NCI-H1417 treated with DMSO at 0.1 percent for 48 hours (cell line): Measurements from ENCODE around the gene CRADD.
"Not testable (repeated sequence)": the region's sequence is repeated elsewhere in the genome, so short reads cannot be mapped to it uniquely, and the experiment has no call there.

Experiments
- DNase-seq: peaks from one replicate; lab custom pipeline; 2025; lab: John Stamatoyannopoulos, UW

Gene CRADD

DNA sequence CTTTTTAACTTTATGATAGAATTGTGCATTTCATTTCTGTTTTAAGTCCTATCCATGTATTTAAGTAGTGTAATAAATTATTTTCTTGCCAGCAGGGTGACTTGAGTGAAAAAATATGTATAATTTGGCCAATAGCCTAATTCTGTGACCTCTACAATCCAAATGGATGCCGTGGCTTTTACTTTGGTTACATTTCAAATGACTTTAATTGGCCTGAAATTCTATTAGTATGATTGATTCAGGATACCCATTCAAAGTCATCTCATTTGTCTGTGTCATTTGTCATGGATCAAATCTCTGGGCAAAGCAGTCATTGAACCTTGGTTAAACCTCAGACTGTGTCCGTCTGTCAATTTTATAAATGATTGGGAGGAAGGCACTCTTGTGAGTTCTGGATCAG lies 29.6 kb downstream of the CRADD start:
- no peak for DNase-seq

DNA sequence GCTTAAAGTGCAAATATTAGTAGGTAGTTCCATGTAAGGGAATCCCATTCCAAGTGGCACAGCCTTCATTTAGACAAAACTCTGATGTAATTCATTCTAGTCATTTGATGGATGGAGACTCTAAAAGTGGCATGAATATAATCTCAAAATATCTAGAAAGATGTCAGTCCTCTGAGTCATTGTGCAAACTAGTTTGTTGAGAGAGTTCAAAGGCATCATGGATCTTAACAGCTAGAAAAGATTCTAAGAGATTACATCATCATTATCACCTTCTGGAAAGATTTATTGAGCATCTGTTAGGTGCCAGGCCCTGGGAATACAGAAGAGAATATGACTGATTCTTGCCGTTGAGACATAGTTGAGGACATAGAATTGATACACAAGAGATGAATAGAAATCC lies 30.7 kb downstream of the CRADD start:
- DNase-seq: no peak

DNA sequence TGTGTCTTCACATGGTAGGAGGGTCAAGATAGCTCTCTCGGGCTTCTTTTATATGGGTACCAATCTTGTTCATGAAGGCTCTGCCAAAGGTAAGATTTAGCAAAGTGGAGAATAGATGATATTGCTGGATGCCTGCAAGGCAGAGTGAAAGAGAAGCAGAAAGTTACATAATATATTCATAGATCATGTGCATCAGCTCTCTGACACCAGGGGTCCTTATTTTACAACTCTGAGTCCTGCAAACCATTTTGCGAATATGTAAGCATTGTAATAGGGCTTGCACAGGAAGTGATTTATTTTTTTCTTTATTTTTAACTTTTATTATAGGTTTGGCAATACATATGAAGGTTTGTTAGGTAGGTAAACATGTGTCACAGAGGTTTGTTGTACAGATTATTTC lies 31.8 kb downstream of the CRADD start:
- DNase-seq: no peak

DNA sequence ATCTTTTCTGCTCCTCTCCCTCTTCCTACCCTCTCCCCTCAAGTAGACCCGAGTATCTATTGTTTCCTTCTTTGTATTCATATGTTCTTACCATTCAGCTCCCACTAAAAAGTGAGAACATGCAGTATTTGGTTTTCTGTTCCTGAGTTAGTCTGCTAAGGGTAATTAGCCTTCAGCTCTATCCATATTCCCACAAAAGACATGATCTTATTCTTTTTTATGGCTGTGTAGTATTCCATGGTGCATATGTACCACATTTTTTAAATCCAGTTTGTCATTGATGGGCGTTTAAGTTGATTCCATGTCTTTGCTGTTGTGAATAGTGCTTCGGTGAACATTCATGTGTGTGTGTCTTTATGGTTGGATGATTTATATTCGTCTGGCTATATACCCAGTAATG lies 32.2 kb downstream of the CRADD start:
- no peak for DNase-seq

DNA sequence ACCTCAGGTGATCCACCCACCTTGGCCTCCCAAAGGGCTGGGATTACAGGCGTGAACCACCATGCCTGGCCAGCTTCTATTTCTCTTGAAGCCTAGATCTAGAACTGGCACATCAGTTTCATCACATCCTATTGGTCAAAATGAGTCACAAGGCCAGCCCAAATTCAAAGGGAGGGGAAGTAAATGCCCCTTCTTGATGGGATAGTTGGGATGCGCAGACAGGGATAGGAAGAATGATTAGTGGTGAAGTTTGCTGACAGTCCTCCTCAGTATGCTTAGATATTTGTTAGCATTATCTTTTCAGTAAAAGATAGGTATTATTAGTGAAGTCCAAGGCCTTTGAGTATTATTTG lies 33.4 kb downstream of the CRADD start:
- DNase-seq: no peak

DNA sequence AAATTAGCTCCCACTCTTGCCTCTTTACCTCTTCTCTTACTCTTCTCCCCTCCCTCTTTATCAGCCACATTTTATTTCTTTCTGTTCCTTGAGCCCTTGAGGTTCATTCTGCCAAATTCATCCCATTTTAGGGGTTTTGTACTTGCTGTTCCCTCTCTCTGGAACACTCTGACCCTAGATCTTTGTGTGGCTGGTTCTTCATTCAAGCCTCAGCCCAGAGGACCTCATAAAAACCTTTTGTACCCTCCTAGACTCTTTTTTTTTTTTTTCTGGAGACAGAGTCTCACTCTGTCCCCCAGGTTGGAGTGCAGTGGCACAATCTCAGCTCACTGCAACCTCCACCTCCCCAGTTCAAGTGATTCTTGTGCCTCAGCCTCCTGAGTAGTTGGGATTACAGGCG lies 34.3 kb downstream of the CRADD start:
- not testable (repeated sequence) for DNase-seq

DNA sequence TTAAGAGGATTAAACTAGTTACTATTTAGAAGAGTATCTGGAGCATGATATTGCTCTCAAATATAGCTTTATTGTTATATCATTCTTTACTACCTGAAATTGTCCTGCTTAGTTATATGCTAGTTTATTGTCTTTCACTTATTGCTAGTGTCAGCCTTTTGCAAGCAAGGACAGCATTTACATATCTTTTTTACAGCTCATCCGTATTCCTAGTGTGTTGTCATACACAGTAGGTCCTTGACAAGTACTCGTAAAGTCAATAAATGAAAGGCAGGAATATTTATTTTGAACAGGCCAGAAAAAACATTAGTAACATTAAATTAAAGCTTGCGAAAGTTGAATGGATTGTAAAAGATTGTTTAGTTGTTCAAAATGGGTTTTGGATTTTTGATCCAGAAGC lies 35.0 kb downstream of the CRADD start:
- no peak for DNase-seq

DNA sequence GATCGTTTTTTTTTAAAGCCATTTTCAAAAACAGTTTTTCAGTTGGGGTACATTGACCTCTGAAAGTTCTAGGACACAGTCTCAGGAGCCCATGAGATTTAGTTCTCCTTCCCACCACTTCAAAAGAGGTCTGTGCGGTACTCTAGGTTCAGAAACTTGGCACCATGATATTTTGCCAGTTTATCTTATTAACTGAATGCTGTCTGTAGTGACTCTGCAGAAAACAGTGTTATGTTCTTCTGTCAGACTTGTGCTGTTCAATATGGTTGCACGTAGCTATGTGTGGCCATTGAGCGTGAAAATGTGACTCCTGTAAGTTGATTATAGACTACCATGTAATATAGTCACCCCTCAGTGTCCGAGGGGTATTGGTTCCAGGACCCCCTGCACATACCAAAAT lies 35.9 kb downstream of the CRADD start:
- DNase-seq: no peak

DNA sequence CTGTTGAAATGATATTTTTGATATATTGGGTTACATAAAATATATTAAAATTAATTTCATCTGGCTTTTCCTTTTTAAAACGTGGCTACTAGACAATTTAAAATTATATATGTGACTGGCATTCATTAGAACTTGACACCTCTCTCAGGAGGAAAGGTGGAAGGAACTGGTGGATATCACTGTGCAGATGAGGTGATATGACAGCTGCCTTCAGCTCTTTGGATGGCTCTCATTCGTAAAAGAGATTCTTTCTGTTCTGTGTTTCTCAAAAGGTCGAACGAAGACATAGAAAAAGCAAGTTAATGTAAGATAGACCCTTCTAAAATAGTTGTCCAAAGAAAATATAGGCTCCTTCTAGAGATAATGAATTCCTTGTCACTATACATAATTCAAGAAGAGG lies 36.6 kb downstream of the CRADD start:
- DNase-seq: no peak

DNA sequence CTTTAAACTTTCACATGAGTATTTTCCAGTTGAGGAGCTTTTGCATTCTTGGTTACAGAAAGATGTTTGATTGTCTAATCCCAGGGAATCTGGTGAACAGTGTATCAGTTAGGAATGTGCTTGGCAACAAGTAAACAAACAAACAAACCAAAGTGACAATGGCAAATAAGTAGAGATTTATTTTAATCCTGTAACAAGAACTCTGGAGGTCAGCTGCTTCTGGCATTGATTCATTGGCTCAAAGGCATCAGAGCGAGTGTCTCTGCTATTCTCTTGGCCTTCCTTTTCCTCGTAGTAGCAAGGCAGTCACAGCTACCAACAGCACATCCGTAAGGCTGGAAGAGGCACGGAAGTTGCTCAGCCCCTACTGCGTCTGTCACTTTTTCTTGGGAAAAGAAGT lies 37.2 kb downstream of the CRADD start:
- no peak for DNase-seq

DNA sequence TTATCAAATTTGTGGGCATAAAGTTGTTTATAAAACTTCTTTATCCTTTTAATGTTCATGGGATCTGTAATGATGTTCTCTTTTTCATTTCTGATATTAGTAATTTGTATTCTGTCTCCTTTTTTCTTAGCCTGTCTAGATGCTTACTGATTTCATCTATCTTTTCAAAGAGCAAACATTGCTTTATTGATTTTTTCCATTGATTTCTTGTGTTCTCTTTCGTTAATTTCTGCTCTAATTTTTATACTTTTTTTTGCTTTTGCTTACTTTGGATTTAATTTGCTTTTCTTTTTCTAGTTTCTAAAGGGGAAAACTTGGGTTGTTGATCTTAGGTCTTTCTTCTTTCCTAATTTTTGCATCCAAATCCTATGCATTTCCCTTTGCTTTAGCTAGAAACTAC lies 42.5 kb downstream of the CRADD start:
- no peak for DNase-seq

DNA sequence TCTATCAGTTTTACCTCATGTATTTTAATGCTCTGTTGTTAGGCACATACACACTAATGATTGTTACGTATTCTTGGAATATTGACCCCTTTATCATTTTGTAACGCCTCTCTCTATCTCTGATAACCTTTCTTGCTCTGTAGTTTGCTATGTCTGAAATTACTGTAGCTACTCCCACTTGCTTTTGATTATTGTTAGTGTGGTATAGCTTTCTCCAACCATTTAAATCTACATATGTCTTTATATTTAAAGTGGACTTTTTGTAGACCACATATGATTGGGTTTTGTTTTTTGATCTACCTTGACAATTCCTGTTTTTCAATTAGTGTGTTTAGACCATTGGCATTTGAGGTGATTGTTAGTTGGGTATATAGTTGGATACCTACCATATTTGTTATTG lies 43.4 kb downstream of the CRADD start:
- no peak for DNase-seq

DNA sequence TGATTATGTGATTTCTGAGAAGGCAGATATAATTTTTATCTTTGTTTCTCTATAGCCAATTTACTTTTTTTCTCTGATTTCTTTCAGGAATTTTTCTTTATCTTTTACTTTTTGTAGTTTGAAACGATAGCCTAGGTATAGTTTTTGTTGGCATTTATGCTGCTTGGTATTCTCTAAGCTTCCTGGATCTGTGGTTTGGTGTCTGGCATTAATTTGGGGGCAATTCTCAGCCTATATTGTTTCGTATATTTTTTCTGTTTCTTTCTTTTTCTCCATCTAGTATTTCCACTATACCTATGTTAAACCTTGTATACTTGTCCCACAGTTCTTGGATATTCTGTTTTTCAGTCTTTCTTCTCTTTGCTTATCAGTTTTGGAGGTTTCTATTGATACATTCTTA lies 45.0 kb downstream of the CRADD start:
- no peak for DNase-seq

DNA sequence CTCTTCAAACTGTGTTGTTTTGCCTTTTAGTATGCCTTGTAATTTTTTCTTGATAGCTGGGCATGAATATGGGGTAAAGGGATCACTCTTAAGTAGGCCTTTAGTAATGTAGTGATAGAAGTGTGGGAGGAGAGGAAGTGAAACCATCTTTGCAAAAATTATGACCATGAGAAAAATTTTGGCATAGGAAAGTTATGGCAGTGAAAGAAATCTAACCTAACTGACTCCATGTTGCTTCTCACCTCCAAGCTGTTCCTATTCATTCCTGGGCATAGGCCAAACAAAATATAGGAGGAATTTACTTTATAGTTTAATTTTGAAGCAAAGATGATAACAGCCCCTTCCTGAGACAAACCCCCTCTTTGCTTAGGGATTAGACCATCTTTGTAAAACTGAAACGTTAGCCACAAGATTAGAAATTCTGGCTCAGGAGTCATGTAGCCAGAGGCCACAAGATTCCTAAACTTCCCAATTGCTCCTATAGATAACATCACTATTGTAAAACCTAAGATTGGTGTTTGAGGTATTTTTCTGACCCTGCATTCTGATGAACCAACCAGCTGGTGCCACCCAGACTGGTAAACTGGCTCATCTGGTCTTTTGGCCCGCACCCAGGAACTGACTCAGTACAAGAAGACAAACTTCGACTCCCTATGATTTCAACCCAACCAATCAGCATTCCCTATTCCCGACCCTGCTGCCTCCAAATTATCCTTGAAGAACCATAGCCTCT lies 45.8 kb downstream of the CRADD start:
- no peak for DNase-seq

DNA sequence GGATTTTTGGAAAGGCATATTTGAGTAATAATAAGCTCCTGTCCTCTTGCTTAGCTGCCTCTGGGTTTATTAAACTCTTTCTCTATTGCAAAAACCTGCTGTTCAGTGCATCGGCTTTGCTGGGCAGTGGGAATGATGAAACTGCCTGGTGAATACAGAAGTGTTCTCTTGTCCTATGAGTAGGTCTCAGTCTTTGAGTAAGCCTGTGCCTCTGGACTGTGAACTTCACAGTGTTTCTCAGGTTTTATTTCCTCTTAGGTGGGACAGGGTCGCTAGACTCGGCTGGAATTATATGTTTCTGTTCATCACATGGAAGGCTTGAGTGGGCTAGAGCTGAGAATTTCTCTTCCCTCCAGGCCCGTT lies 46.4 kb downstream of the CRADD start:
- no peak for DNase-seq

DNA sequence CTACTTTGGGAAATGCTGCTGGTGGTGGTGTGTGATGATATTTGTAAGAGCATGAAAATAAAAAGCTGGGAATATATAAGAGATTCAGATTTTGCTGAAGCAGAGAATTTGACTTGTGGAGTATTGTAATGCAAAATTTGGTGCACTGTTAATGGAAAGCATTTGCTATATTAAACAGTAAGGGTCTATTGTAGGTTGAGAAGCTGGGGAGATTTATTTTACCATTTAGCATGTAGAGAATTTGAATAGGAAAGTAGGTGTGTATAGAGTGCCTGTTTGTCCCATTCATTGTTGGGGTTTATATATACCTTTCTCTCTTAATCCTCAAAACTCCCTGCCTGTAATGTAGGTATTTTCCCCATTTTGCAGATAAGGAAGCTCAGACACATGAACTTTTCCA lies 48.4 kb downstream of the CRADD start:
- no peak for DNase-seq

DNA sequence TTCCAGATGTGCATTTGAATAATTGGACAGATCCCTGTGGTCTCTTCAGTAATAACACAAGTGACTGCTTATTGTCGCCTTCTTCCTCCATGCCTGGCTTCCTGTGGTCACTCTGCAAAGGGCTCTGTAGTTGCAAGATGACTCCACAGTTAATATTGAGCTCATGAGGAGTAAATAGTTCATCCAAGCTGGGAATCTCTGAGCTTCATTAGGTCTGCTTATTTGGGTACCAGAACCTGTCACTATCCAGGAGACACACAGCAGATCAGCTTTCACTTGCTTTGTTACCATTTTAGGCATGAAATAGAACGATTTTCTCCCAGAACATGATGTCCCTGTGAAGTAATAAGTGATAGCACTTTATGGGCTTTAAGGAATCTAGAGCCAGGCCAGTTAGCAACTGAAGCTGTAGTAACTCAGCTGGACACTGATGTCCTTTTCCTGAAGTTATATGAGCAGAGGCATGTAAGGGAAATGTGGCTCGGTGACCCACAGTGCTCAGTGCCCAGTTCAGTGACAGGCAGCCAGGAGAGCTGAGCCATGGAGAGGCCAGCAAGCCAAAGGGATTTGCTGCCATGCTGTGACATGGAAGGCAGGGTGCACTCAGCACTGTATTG lies 50.1 kb downstream of the CRADD start:
- DNase-seq: no peak

DNA sequence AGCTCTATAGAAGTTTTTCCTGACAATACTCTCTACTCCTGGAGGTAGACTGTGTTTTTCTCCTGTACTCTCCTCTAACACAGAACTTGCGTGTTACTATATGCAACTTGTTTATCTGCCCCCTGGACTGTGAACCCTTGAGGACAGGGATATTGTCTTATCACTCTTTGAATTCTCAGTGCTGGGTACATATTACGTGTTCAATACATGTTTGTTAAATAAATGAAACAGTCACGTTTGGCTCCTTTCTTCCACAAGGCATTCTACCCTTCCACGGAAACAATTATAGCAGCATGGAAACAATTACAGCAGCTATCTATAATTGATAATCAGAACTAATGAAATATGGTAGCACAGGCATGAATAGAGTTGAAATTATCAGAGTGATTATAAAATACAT lies 50.7 kb downstream of the CRADD start:
- no peak for DNase-seq

DNA sequence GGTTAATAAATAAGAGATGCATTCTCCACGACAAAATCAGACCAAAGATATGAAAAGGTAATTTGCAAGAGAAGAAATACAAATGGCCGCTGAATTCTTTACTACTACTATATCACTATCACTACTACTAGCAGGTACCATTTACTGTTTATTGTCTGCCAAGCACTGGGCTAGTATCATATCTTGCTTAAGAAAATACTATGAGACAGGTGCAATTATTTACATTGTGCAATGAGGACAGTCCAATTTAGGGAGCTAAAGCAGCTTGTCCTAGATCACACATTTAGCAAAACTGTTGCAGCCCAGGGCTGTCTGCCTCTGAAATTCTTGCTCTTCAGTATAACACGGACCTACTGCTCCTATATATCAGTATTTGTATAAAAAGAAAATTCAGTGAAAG lies 52.8 kb downstream of the CRADD start:
- no peak for DNase-seq

DNA sequence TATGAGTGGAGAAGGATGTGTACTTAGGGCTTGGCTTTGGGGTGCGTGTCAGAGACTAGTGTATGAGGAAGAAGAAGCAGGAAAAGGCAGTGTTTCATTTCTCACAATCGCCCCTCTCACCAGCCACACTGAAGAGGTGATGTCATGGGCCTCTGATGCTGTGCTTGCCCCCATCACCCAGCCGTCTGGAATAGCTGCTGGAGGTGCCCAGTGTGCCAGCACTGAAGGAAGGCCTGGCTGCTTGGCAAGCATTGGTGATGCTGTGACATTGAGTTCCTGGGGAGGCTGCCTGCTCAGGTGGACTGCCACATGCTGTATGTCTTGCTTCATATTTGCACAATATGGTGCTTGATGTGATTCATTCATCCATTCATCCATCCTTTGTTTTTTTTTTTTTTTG lies 56.2 kb downstream of the CRADD start:
- DNase-seq: no peak

DNA sequence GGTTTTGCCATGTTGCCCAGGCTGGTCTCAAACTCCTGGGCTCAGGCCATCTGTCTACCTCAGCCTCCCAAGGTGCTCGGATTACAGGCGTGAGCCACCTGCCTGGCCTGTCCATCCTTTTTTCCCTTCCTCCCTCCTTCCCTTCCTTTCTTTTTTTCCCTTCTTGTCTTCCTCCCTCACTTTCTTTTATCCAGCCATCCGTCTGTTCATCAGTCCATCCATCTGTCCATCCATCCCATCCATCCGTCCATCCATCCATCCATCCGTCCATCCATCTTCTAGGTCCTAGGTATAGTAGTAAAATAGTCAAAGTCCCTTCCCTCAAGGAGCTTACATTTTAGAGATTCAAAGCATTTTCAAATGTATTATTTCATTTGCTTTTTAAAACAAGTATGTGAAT lies 56.8 kb downstream of the CRADD start:
- no peak for DNase-seq

DNA sequence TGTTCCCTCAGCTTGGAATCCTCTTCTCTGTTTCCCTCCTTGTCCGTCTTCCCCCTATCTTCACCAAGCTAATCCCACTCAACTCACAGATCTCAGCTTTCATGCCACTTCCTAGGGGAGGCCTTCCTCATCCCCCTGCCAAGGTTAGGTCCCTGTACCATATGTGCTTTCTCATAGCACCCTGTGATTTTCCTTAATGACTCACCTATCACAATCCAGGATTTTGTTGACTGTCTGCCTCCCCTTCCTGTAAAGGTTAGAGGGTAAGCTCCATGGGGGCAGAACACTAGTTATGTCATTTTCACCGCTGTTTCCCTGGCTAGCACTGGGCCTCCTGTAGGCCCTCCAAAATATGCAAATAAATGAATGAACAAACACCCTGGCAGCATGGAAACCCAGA lies 57.6 kb downstream of the CRADD start:
- no peak for DNase-seq

DNA sequence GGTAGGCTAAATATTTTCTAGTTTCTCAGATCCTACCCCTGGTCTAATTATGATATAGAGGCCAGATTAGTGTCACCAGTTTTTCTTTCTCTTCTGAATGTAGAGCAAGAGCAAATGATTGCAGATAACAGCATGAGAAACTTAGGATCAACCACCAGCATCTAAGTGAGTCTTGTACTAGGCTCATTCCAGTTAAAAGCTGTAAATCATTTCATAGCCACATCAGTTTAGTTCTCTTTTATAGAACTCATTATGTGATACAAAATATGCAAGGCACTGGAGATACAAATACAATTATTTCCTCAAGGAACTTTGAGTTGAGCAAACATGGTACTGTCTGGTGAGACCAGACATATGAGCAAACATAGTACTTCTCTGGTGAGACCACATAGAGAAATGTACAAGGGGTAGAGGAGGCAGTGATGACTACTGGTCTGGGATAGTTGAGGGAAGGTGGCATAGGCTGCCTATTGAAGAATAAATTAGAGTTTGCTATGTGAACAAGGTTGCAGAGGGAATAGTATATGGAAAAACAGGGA lies 59.5 kb downstream of the CRADD start:
- DNase-seq: no peak
